K562 (cell line): Measurements from ENCODE around the gene GSG1. TPM values are rescaled to one million over a fixed set of nuclear protein-coding genes. Genes with fewer than 3 reads are reported as not detected.

Experiments
- FOXJ2 ChIP-seq: fragments of 200-800 bp; sonication (Bioruptor generic); IDR thresholded peaks from 2 replicates; pipeline ENCODE4 v1.6.1; 2016; ENCODE audit warnings: missing genetic modification characterization, missing compliant biosample characterization
- RBM39 ChIP-seq: fragments of 200-400 bp; formaldehyde crosslinking; optimal IDR thresholded peaks from 2 replicates; pipeline ENCODE3; 2018; ENCODE audit warnings: low read depth, low read length
- TCFL5 ChIP-seq: fragments of 250-450 bp; sonication (Bioruptor Pico); conservative IDR thresholded peaks from 2 replicates; pipeline ENCODE4 v1.6.1; 2021; ENCODE audit warnings: mild to moderate bottlenecking, moderate library complexity, matching md5 sums
- ZNF146 ChIP-seq: IDR thresholded peaks from one replicate; pipeline ENCODE4 v1.6.1; 2018; ENCODE audit warnings: missing compliant biosample characterization; ENCODE audit not compliant: unreplicated experiment
- ZNF445 ChIP-seq: fragments of 250-450 bp; sonication (Bioruptor Pico); IDR thresholded peaks from 2 replicates; pipeline ENCODE4 v1.4.0; 2020; ENCODE audit warnings: low read depth, mild to moderate bottlenecking, moderate library complexity
- polyA plus RNA-seq, 8 experiments: library from polyadenylated mRNA; depleted of rRNA in 4 of 8; stranded (reverse) in 5 of 8; unstranded in 3 of 8; fragments of >200 nt; fragmentation: Nextera tagmentation in 2 of 8; fragmentation: Illumina TruSeq in 1 of 8; extraction: Ambion mirVana in 2 of 8; extraction: Trizol in 1 of 8; gene quantifications; 2 replicates each; pipeline versions ENCODE4 v1.2.1 to v1.2.3, GENCODE V29; 2011 to 2014; ENCODE audit warnings: inconsistent platforms in 1 of 8, missing spikeins in 1 of 8
- total RNA-seq, 7 experiments: library from RNA; depleted of rRNA in 6 of 7; stranded (reverse); fragments of >200 nt in 6 of 7; fragmentation: Illumina TruSeq in 2 of 7; extraction: Trizol in 2 of 7; gene quantifications; 2 replicates each; pipeline versions ENCODE4 v1.2.1 to v1.2.3, GENCODE V29; 2011 to 2021; ENCODE audit warnings: low replicate concordance in 1 of 7
- TF ChIP-seq, protein P1 (sequence below), 2 experiments: fragments of 450-650 bp; conservative IDR thresholded peaks; 2 replicates each; pipeline ENCODE4 v1.6.1; 2017; ENCODE audit warnings: mild to moderate bottlenecking in 2 of 2, moderate library complexity in 2 of 2
- TF ChIP-seq, protein P2 (sequence below): sonication (generic); formaldehyde crosslinking; IDR thresholded peaks from 2 replicates; pipeline ENCODE4 v1.8.0; 2023; ENCODE audit warnings: mild to moderate bottlenecking, missing genetic modification reagents

Gene GSG1
- total and polyA plus RNA-seq, 9 of the 15 experiments (the other 6 are each of a cell fraction or from before 2014, with no cell fraction given) = not detected

DNA sequence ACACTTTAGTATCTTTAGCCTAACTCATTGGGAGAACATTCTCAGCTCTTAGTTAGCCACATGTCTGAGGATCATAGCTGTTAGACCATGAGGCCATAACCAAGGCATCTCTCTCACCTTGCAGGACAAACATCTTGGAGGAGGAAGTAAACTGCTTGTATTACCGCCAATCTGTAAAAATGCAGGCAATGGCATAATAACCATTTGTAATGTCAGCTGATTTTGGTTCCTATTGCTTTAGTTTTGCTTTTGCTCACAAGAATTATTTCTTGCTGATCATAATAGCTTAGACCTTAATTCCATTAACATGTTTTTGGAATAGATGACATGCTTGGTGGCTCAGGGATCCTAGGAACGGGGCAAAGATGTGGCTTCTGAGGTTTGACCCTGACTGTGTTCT lies 16.4 kb upstream of the GSG1 start (continued):
- no peak for TF ChIP-seq RBM39
- no peak for TF ChIP-seq ZNF146 (CRISPR knock-in tag)
- TF ChIP-seq, protein P1, sequence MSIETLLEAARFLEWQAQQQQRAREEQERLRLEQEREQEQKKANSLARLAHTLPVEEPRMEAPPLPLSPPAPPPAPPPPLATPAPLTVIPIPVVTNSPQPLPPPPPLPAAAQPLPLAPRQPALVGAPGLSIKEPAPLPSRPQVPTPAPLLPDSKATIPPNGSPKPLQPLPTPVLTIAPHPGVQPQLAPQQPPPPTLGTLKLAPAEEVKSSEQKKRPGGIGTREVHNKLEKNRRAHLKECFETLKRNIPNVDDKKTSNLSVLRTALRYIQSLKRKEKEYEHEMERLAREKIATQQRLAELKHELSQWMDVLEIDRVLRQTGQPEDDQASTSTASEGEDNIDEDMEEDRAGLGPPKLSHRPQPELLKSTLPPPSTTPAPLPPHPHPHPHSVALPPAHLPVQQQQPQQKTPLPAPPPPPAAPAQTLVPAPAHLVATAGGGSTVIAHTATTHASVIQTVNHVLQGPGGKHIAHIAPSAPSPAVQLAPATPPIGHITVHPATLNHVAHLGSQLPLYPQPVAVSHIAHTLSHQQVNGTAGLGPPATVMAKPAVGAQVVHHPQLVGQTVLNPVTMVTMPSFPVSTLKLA (conservative IDR thresholded peaks at IDR 0.05) = no peak
- TF ChIP-seq FOXJ2 (tag) = no peak
- TF ChIP-seq TCFL5 (CRISPR knock-in tag) = no peak
- TF ChIP-seq, protein P2, sequence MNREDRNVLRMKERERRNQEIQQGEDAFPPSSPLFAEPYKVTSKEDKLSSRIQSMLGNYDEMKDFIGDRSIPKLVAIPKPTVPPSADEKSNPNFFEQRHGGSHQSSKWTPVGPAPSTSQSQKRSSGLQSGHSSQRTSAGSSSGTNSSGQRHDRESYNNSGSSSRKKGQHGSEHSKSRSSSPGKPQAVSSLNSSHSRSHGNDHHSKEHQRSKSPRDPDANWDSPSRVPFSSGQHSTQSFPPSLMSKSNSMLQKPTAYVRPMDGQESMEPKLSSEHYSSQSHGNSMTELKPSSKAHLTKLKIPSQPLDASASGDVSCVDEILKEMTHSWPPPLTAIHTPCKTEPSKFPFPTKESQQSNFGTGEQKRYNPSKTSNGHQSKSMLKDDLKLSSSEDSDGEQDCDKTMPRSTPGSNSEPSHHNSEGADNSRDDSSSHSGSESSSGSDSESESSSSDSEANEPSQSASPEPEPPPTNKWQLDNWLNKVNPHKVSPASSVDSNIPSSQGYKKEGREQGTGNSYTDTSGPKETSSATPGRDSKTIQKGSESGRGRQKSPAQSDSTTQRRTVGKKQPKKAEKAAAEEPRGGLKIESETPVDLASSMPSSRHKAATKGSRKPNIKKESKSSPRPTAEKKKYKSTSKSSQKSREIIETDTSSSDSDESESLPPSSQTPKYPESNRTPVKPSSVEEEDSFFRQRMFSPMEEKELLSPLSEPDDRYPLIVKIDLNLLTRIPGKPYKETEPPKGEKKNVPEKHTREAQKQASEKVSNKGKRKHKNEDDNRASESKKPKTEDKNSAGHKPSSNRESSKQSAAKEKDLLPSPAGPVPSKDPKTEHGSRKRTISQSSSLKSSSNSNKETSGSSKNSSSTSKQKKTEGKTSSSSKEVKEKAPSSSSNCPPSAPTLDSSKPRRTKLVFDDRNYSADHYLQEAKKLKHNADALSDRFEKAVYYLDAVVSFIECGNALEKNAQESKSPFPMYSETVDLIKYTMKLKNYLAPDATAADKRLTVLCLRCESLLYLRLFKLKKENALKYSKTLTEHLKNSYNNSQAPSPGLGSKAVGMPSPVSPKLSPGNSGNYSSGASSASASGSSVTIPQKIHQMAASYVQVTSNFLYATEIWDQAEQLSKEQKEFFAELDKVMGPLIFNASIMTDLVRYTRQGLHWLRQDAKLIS (CRISPR knock-in tag) = no peak
- no peak for TF ChIP-seq ZNF445 (CRISPR knock-in tag)
